Activated CD4-positive, alpha-beta T cell treated with anti-CD3 and anti-CD28 coated beads for 36 hours (primary cell): ENCODE results near the gene SETBP1. TPM values are rescaled to one million over a fixed set of nuclear protein-coding genes. Genes with fewer than 3 reads are reported as not detected.

Source experiments
- ATAC-seq: fragments of 200-7000 bp; cut with Tn5 transposase; one replicate; pipeline ENCODE4 v1.10.0; 2021; ENCODE audit warnings: mild to moderate bottlenecking, moderate library complexity
- CTCF ChIA-PET: fragments of 350-600 bp; sonication (Branson Sonifier 250); formaldehyde crosslinking; loops from one replicate; lab custom pipeline; 2021; ENCODE audit warnings: antibody characterized with exemption; lab: Charles Lee
- POLR2A ChIA-PET: fragments of 350-600 bp; sonication (Branson Sonifier 250); formaldehyde crosslinking; loops from one replicate; lab custom pipeline; 2021; ENCODE audit warnings: antibody characterized with exemption, inconsistent platforms; lab: Charles Lee
- DNase-seq: peaks from one replicate; pipeline ENCODE4 v3.0.0-alpha.2; 2020
- H3K27ac Mint-ChIP-seq: one replicate; pipeline ENCODE4 v1.8.0; 2021; ENCODE audit warnings: mixed read lengths
- H3K27me3 Mint-ChIP-seq: one replicate; pipeline ENCODE4 v1.8.0; 2021; ENCODE audit warnings: mixed read lengths
- H3K36me3 Mint-ChIP-seq: one replicate; pipeline ENCODE4 v1.8.0; 2021; ENCODE audit warnings: low read depth, mixed read lengths
- H3K4me1 Mint-ChIP-seq: one replicate; pipeline ENCODE4 v1.8.0; 2021; ENCODE audit warnings: mixed read lengths
- H3K4me3 Mint-ChIP-seq: one replicate; pipeline ENCODE4 v1.8.0; 2021; ENCODE audit warnings: mild to moderate bottlenecking, moderate library complexity, mixed read lengths
- H3K9me3 Mint-ChIP-seq: one replicate; pipeline ENCODE4 v1.8.0; 2021; ENCODE audit warnings: low read depth, mixed read lengths
- intact Hi-C, 2 experiments: fragments of 100-400 bp; cut with DNase I in 1 of 2; cut with micrococcal nuclease in 1 of 2; formaldehyde crosslinking; loops; one replicate each; pipeline versions ENCODE4 v1.14.2 to v1.15.1; 2022 to 2024; cut with DNase I, micrococcal nuclease
- total RNA-seq, 2 experiments: library from RNA; stranded (reverse); gene quantifications; one replicate each; pipeline ENCODE4 v1.2.3, GENCODE V29; 2021

Gene SETBP1
- total RNA-seq, 2 experiments from 2014 or later, result 6.3 to 6.6 TPM

GRCh38 chr18:45063246-45064038 lies 382.8 kb downstream of the SETBP1 start:
- no peaks in the 10 kb centered on the region for H3K9me3 Mint-ChIP-seq
- no peaks in the 10 kb centered on the region for H3K27me3 Mint-ChIP-seq
- intact Hi-C loops, result no loop called here
- no peak overlapping the region for H3K4me3 Mint-ChIP-seq
- ATAC-seq (no peak), DNase-seq (no peak)
- ChIA-PET POLR2A (no interaction called here), CTCF (no interaction called here)
- H3K4me1 Mint-ChIP-seq, result no peaks in the 10 kb centered on the region
- no peaks in the 10 kb centered on the region for H3K36me3 Mint-ChIP-seq
- H3K27ac Mint-ChIP-seq, result no peak overlapping the region

- H3K36me3 Mint-ChIP-seq, result no peaks in the 10 kb centered on the region
- H3K27me3 Mint-ChIP-seq, result no peaks in the 10 kb centered on the region
- no peaks in the 10 kb centered on the region for H3K4me1 Mint-ChIP-seq
- no peak overlapping the region for H3K27ac Mint-ChIP-seq
- intact Hi-C loops, result no loop called here
- ATAC-seq (no peak), DNase-seq (no peak)
- CTCF ChIA-PET, result interaction anchor here (0.8 kb wide), 1 partner anchor 9 kb away, joined by 3 read pairs; no protein-coding TSS in a partner anchor
- no peak overlapping the region for H3K4me3 Mint-ChIP-seq
- H3K9me3 Mint-ChIP-seq, result no peaks in the 10 kb centered on the region
- POLR2A ChIA-PET, result interaction anchor here (0.7 kb wide), 2 partner anchors 31 to 629 kb away, joined by 4 to 5 read pairs; no protein-coding TSS in a partner anchor
These were observed 385.5 kb downstream of the SETBP1 start for GRCh38 chr18:45066210-45066609.

- H3K27me3 Mint-ChIP-seq, result peaks cover 2% of the 10 kb centered on the region
- ChIA-PET POLR2A (interaction anchor here (0.7 kb wide), 1 partner anchor 629 kb away, joined by 4 read pairs; no protein-coding TSS in a partner anchor), CTCF (interaction anchor here (0.6 kb wide), 1 partner anchor 40 kb away, joined by 3 read pairs; no protein-coding TSS in a partner anchor)
- H3K4me1 Mint-ChIP-seq, result no peaks in the 10 kb centered on the region
- no peak overlapping the region for H3K27ac Mint-ChIP-seq
- no peaks in the 10 kb centered on the region for H3K36me3 Mint-ChIP-seq
- intact Hi-C loops, result no loop called here
- no peak overlapping the region for H3K4me3 Mint-ChIP-seq
- H3K9me3 Mint-ChIP-seq, result no peaks in the 10 kb centered on the region
- DNase-seq, result no peak
- ATAC-seq, result no peak
These were observed 386.2 kb downstream of the SETBP1 start for GRCh38 chr18:45066886-45067285.

- ATAC-seq (no peak), DNase-seq (no peak)
- no peaks in the 10 kb centered on the region for H3K36me3 Mint-ChIP-seq
- ChIA-PET POLR2A (no interaction called here), CTCF (interaction anchor here (0.6 kb wide), 1 partner anchor 477 kb away, joined by 3 read pairs; no protein-coding TSS in a partner anchor)
- H3K27me3 Mint-ChIP-seq, result peaks cover 2% of the 10 kb centered on the region
- no peak overlapping the region for H3K27ac Mint-ChIP-seq
- intact Hi-C loops, result no loop called here
- no peaks in the 10 kb centered on the region for H3K4me1 Mint-ChIP-seq
- no peaks in the 10 kb centered on the region for H3K9me3 Mint-ChIP-seq
- no peak overlapping the region for H3K4me3 Mint-ChIP-seq
These were observed 387.9 kb downstream of the SETBP1 start for GRCh38 chr18:45068400-45069094.

GRCh38 chr18:45069546-45069945 lies 388.9 kb downstream of the SETBP1 start:
- H3K27ac Mint-ChIP-seq, result no peak overlapping the region
- no peaks in the 10 kb centered on the region for H3K4me1 Mint-ChIP-seq
- H3K9me3 Mint-ChIP-seq, result no peaks in the 10 kb centered on the region
- CTCF ChIA-PET, result no interaction called here
- POLR2A ChIA-PET, result no interaction called here
- ATAC-seq, result no peak
- no peak overlapping the region for H3K4me3 Mint-ChIP-seq
- intact Hi-C loops, result no loop called here
- DNase-seq, result no peak
- no peaks in the 10 kb centered on the region for H3K36me3 Mint-ChIP-seq
- H3K27me3 Mint-ChIP-seq, result peaks cover 2% of the 10 kb centered on the region

- H3K36me3 Mint-ChIP-seq, result no peaks in the 10 kb centered on the region
- no peaks in the 10 kb centered on the region for H3K9me3 Mint-ChIP-seq
- no peak for DNase-seq
- H3K27me3 Mint-ChIP-seq, result peaks cover 2% of the 10 kb centered on the region
- H3K27ac Mint-ChIP-seq, result no peak overlapping the region
- ChIA-PET POLR2A (no interaction called here), CTCF (no interaction called here)
- no peaks in the 10 kb centered on the region for H3K4me1 Mint-ChIP-seq
- intact Hi-C loops, result no loop called here
- ATAC-seq, result no peak
- H3K4me3 Mint-ChIP-seq, result no peak overlapping the region
These were observed 391.3 kb downstream of the SETBP1 start for GRCh38 chr18:45071956-45072355.

- no peaks in the 10 kb centered on the region for H3K36me3 Mint-ChIP-seq
- H3K4me1 Mint-ChIP-seq, result no peaks in the 10 kb centered on the region
- CTCF ChIA-PET, result no interaction called here
These were observed 392.9 kb downstream of the SETBP1 start for GRCh38 chr18:45073556-45073955.

GRCh38 chr18:45081566-45082181 lies 401.0 kb downstream of the SETBP1 start:
- Mint-ChIP-seq H3K9me3 (peaks cover 2% of the 10 kb centered on the region), H3K4me1 (no peaks in the 10 kb centered on the region), H3K36me3 (no peaks in the 10 kb centered on the region), H3K27me3 (peaks cover 3% of the 10 kb centered on the region), H3K4me3 (no peak overlapping the region), H3K27ac (no peak overlapping the region)
- POLR2A ChIA-PET, result no interaction called here
- DNase-seq, result no peak
- intact Hi-C loops, result no loop called here
- CTCF ChIA-PET, result interaction anchor here (0.9 kb wide), 1 partner anchor 306 kb away, joined by 4 read pairs; no protein-coding TSS in a partner anchor
- no peak for ATAC-seq

More at GRCh38 chr18:45073556-45073955, 392.9 kb downstream of the SETBP1 start:
- DNase-seq, result no peak
- POLR2A ChIA-PET, result no interaction called here
- Mint-ChIP-seq H3K9me3 (no peaks in the 10 kb centered on the region), H3K27ac (no peak overlapping the region), H3K27me3 (peaks cover 2% of the 10 kb centered on the region), H3K4me3 (no peak overlapping the region)
- intact Hi-C loops, result no loop called here
- ATAC-seq, result no peak

GRCh38 chr18:45083226-45083855 lies 402.7 kb downstream of the SETBP1 start:
- no peak overlapping the region for H3K4me3 Mint-ChIP-seq
- ATAC-seq (no peak), DNase-seq (no peak)
- H3K4me1 Mint-ChIP-seq, result no peaks in the 10 kb centered on the region
- H3K9me3 Mint-ChIP-seq, result peaks cover 2% of the 10 kb centered on the region
- H3K27me3 Mint-ChIP-seq, result peaks cover 3% of the 10 kb centered on the region
- no peaks in the 10 kb centered on the region for H3K36me3 Mint-ChIP-seq
- ChIA-PET POLR2A (no interaction called here), CTCF (no interaction called here)
- intact Hi-C loops, result no loop called here
- H3K27ac Mint-ChIP-seq, result no peak overlapping the region

GRCh38 chr18:45084206-45084605 lies 403.5 kb downstream of the SETBP1 start:
- ChIA-PET CTCF (no interaction called here), POLR2A (no interaction called here)
- intact Hi-C loops, result no loop called here
- Mint-ChIP-seq H3K27me3 (peaks cover 3% of the 10 kb centered on the region), H3K36me3 (no peaks in the 10 kb centered on the region), H3K27ac (no peak overlapping the region), H3K4me3 (no peak overlapping the region), H3K4me1 (no peaks in the 10 kb centered on the region), H3K9me3 (peaks cover 2% of the 10 kb centered on the region)
- no peak for ATAC-seq
- no peak for DNase-seq

GRCh38 chr18:45085916-45086624 lies 405.4 kb downstream of the SETBP1 start:
- Mint-ChIP-seq H3K36me3 (no peaks in the 10 kb centered on the region), H3K27me3 (peaks cover 3% of the 10 kb centered on the region), H3K27ac (no peak overlapping the region), H3K9me3 (peaks cover 2% of the 10 kb centered on the region), H3K4me1 (no peaks in the 10 kb centered on the region), H3K4me3 (no peak overlapping the region)
- ChIA-PET CTCF (no interaction called here), POLR2A (no interaction called here)
- no peak for DNase-seq
- ATAC-seq, result no peak
- intact Hi-C loops, result no loop called here
